GM20431 (cell line): ENCODE measurements around the gene CACNA1F.

Source experiments
- in situ Hi-C: fragments of 300-500 bp; cut with MseI, MboI; formaldehyde crosslinking; loops from one replicate; pipeline ENCODE4 v1.15.0; 2020; ENCODE audit warnings: low sequenced_read_pairs; ENCODE audit not compliant: unreplicated experiment

The CACNA1F gene

DNA sequence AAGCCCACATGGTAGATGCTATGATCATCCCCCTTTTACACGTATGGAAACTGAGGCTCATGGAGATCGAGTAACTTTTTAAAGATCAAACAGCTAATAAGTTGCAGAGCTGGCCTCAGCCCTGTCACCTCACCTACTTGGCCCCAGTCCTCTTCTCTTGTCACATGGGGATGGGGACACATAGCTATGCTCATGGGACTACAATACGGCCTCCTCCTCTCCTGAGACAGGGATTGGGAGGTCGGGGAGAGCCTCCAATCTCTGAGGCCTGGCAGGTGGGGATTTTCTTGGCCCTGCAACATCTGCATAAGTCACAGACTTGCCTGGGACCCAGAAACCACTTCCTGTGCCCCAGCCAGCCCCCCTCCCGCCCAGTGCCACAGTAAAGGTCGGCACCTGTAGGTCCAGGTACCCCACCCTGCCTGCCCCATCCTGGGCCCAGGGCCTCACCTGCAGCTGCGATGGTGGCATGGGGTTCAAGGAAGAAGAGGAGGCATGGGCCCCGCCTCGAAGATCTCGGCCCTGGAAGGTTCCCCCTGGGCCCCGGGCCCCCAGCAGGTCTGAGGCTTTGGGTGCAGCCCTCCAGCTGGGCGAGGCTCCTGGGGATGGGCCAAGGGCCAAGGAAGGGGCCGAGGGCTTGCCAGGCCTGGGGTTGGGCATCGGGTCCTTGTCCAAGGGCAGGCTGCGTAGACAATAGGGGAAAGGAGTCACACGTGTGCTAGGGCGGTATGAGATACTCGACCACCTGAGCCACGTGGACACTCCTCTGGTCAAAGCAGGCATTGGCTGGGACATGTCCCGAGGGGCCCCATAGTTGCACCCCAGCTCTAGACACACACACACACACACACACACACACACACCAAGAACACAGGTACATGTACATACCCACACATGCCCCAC, 25.0 kb upstream of the CACNA1F start:
- in situ Hi-C loops = no loop called here

GRCh38 chrX:49257074-49257790, 24.1 kb upstream of the CACNA1F start:
- in situ Hi-C loops = no loop called here

GRCh38 chrX:49256268-49256995, 23.3 kb upstream of the CACNA1F start:
- in situ Hi-C loops = no loop called here

DNA sequence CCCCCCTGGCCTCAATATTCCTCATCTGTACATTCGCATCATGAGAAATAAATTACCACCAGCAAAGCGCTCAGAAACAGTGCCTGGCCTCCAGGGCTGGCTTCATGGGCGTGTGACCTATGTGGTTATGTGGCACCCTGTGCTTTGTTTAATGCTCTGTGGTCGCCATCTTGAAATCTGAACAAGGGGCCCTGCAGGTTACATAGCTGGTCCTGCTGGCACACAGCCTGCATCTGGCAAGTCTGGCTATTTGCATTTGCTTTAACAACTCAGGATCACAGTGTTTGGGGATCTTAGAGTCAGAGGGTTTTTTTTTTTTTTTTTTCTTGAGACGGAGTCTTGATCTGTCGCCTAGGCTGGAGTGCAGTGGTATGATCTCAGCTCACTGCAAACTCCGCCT, 21.5 kb upstream of the CACNA1F start:
- in situ Hi-C loops = no loop called here

GRCh38 chrX:49251325-49251724, 18.2 kb upstream of the CACNA1F start:
- in situ Hi-C loops = no loop called here

DNA sequence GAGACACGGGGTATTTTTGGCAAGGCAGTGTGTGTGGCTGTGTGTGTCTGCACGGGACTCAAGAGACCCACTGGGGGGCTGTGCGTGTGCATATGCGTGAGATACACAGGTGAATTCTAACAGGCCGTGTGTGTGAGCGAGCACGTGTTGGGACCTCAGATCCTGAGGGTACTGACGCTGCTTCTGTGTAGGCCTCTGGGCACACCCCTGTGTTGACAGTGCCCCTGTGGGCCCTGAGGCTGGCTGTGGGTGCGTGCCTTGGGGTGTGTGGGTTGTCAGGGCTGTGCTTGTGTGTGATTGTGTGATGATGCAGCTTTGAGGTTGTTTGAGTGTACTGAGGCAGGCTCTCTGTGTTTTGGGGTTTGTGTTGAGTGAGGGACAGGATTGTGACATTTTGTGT, 17.4 kb upstream of the CACNA1F start:
- in situ Hi-C loops = no loop called here

DNA sequence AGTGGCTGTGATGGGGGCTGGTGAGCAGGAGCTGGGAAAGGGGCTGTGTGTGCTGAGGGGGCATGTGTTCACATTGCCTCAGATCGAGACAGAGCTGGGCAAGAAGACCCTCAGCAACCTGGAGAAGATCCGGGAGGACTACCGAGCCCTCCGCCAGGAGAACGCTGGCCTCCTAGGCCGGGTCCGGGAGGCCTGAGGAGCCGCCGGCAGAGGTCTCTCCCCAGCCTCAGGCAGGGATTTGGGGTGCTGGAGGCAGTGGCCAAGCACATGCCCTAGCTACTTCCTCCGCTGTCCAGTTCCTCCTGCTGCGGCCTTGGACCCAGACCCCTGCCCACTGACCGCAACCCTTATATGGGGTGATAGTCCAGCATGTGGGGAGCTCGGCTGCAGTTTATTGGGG, 16.9 kb upstream of the CACNA1F start:
- in situ Hi-C loops = no loop called here

DNA sequence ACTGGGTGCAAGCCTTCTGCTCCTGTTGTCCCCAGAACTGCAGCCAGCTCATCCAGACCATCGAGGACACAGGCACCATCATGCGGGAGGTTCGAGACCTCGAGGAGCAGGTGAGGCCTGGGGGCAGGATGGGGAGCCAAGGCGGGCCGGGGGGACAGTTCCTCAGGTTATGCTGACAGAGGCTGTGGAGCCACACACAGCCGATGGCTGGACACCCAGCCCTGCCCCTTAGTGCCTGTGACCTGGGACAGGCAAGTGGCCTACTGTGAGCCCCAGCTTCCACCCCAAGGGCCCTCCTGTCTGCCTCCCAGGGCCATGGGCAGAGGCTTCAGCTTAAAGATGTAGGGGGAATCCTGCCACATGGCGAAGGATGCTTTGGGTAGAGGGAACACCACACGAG, 16.5 kb upstream of the CACNA1F start:
- in situ Hi-C loops = no loop called here

- in situ Hi-C loops = no loop called here
Observed at GRCh38 chrX:49249071-49249470, 15.9 kb upstream of the CACNA1F start.

DNA sequence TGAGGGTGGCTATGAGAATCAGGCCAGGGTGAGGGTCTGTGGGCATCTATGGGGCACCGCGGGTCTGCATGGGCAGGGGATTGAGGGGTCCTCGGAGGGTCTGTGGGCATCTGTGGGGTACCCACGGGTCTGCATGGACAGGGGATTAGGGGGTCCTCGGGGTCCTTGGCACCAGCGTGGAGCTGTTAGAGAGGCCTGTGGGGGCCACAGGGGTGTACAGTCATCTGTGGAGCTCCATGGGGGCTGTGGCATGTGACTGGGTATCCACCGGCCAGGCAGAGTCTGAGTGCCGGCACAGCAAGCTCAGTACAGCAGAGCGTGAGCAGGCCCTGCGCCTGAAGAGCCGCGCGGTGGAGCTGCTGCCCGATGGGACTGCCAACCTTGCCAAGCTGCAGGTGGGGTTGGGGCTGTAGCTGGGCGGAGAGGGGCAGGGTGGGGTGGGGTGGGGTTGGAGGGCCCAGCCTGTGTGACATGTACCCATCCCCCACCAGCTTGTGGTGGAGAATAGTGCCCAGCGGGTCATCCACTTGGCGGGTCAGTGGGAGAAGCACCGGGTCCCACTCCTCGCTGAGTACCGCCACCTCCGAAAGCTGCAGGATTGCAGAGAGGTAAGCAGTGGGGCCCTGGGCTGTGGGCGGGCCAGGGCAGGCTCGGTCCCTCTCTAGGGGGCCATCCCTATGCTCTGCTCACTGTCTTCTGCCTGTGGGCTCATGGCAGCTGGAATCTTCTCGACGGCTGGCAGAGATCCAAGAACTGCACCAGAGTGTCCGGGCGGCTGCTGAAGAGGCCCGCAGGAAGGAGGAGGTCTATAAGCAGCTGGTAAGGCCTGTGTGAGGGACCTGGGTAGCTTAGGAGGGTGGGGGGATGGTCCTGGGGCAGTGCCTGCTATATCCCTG, 15.0 kb upstream of the CACNA1F start:
- in situ Hi-C loops = no loop called here

GRCh38 chrX:49247346-49247745, 14.2 kb upstream of the CACNA1F start:
- in situ Hi-C loops = no loop called here

GRCh38 chrX:49246541-49246940, 13.4 kb upstream of the CACNA1F start:
- in situ Hi-C loops = no loop called here

DNA sequence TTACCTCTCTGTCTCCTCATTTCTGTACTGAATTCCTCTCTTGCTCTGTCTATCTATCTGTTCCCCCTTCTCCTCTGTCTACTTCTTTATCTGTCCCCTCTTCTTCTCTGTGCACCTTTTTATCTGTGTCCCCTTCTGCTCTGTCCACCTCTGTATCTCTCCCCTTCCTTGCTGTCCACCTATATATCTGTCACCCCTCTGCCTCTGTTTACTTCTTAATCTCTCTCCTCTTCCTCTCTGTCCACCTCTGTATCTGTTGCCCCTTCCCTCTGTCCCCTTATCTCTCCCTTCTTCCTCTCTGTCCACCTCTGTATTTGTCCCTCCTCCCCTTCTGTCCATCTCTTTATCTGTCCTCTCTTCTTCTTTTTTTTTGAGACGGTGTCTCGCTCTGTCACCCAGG, 11.1 kb upstream of the CACNA1F start:
- in situ Hi-C loops = no loop called here

DNA sequence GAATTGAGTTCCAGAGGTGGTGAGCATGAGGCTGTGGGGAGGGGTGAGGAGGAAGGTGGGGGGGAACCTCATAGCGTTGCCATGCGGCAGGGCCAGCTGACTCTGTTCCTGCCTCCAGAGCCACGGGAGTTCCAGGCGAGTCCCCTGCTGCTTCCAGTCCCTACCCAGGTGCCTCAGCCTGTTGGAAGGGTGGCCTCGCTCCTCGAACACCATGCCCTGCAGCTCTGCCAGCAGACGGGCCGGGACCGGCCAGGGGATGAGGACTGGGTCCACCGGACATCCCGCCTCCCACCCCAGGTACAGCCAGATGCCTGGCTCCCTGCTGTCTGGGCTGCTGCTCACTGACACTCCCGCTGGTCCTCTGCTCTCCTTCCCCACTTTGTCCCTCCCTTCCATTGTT, 10.0 kb upstream of the CACNA1F start:
- in situ Hi-C loops = no loop called here

DNA sequence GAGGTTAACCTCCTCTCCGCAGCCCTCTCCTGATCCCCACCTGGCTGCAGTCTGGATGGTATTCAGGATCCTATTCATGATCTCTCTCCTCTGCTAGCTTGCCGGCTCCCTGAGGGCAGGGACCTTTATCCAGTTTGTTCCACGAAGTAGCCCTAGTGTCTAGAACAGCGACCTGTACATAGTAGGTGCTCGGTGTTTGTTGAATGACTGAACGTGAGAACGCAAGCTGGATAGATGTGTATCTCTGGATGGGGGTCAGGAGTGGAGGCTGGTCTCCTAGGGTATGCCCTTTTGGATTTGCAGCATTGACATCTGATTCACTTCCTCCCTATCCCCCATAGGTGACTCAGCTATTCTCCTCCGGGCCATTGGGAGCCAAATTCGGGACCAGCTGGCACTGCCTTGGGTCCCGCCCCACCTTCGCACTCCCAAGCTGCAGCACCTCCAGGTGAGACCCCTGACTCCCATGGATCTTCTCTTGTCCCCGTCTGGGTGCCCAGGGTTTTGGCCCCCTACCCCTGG, 9.5 kb upstream of the CACNA1F start:
- in situ Hi-C loops = no loop called here

DNA sequence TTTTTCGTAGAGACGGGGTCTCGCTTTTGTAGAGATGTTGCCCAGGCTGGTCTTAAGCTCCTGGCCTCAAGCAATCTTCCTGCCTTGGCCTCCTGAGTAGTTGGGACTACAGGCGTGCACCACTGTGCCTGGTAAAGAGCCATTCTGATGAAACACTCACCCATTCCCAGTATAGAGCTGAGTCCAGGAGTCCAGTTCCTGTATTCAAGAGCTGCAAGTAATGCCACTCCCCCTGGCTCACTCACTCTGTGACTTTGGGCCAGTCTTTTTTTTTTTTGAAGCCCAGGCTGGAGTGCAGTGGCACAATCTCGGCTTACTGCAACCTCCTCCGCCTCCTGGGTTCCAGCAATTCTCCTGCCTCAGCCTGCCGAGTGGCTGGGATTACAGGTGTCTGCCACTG, 5.6 kb upstream of the CACNA1F start:
- in situ Hi-C loops = no loop called here

- in situ Hi-C loops = no loop called here
Observed at GRCh38 chrX:49237060-49237459, 3.9 kb upstream of the CACNA1F start.

DNA sequence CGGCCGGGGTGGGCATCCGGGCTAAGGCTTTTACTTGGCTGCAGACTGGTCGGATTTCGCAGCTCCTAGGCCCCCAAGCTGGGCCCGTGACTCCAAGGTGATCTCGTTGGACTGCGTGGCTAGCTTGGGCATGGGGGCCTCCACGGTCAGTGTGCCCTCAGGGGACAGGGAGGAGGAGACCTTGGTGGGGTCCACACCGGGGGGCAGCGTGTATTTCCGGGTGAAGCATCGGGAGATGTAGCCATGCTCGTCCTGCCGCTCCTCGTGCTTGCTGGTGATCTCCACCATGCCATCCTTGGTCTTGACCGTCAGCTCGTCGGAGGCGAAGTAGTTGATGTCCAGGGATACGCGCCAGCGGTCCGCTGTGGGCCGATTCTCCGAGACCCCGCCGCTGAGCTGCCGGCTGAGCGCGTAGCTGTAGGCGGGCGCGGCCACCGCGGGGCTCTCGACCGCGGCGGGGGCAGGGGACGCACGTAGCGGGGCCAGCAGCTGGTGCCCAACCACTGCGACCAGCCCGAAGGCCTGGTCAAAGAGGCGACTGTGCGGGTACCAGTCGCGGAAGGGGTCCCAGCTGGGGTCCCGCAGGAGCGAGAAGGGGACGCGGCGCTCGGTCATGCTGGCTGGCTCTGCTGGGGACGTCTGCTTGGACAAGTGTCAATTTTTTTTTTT, 881 bp upstream of the CACNA1F start:
- in situ Hi-C loops = no loop called here

DNA sequence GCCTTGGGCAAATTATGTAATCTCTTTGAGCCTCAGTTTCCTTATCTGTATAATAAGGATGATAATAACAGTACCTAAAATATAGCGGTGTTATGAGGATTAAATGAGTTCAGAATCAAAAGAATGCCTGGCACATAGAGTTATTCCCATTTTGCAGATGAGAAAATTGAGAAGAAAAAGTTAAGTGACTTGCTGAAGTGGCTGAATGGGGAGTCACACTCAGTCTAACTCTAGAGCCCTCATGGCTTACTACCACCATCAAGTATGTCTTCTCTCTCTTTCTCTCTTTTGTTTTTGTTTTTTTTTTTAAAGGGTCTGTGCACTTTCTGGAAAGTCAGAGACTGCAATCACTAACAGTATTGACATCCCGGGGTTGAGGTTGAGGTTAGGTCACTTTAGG, 615 bp downstream of the CACNA1F start:
- in situ Hi-C loops = no loop called here
